Cardiac fibroblast (primary cell): ENCODE data around the gene KIF1A.

ENCODE experiments used
- DNase-seq, 2 donors: peaks; one replicate each; pipeline versions ENCODE4 v3.0.0 to v3.0.0-alpha.2; 2010; ENCODE audit warnings: low read depth in 2 of 2
- H3K4me3 ChIP-seq, 2 donors: replicated peaks in 1 of 2; 1 replicate in 1 of 2; 2 replicates in 1 of 2; pipeline ENCODE4 v1.5.1; 2011; ENCODE audit warnings: low read depth in 2 of 2, low read length in 2 of 2, mild to moderate bottlenecking in 2 of 2, moderate library complexity in 1 of 2
- TF ChIP-seq, protein P1 (sequence below): IDR thresholded peaks from one replicate; pipeline ENCODE4 v1.5.1; 2011; ENCODE audit warnings: low read depth, mild to moderate bottlenecking, low read length, inconsistent platforms

Gene KIF1A

GRCh38 chr2:240822280-240822847, 2.3 kb upstream of the KIF1A start:
- no peak overlapping the region for H3K4me3 ChIP-seq
- TF ChIP-seq, protein P1, sequence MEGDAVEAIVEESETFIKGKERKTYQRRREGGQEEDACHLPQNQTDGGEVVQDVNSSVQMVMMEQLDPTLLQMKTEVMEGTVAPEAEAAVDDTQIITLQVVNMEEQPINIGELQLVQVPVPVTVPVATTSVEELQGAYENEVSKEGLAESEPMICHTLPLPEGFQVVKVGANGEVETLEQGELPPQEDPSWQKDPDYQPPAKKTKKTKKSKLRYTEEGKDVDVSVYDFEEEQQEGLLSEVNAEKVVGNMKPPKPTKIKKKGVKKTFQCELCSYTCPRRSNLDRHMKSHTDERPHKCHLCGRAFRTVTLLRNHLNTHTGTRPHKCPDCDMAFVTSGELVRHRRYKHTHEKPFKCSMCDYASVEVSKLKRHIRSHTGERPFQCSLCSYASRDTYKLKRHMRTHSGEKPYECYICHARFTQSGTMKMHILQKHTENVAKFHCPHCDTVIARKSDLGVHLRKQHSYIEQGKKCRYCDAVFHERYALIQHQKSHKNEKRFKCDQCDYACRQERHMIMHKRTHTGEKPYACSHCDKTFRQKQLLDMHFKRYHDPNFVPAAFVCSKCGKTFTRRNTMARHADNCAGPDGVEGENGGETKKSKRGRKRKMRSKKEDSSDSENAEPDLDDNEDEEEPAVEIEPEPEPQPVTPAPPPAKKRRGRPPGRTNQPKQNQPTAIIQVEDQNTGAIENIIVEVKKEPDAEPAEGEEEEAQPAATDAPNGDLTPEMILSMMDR = no peak
- no peak for DNase-seq

DNA sequence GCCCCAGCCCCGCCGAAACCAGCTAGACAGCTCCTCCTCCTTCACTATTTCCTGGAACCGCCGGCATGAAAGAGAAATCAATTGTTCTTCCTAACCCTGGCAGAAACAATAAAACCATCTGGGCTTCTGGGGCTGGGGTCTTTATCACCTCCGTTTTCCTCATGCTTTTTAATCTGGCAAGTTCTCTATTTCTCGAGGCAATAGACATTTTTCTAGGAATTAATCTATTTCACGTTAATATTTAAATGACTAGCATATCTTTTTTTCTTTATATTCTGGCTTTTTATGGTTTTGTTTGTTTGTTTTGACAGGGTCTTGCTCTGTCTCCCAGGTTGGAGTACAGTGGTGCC, 1.4 kb upstream of the KIF1A start:
- DNase-seq = no peak
- no peak overlapping the region for H3K4me3 ChIP-seq
- TF ChIP-seq, protein P1 = no peak

DNA sequence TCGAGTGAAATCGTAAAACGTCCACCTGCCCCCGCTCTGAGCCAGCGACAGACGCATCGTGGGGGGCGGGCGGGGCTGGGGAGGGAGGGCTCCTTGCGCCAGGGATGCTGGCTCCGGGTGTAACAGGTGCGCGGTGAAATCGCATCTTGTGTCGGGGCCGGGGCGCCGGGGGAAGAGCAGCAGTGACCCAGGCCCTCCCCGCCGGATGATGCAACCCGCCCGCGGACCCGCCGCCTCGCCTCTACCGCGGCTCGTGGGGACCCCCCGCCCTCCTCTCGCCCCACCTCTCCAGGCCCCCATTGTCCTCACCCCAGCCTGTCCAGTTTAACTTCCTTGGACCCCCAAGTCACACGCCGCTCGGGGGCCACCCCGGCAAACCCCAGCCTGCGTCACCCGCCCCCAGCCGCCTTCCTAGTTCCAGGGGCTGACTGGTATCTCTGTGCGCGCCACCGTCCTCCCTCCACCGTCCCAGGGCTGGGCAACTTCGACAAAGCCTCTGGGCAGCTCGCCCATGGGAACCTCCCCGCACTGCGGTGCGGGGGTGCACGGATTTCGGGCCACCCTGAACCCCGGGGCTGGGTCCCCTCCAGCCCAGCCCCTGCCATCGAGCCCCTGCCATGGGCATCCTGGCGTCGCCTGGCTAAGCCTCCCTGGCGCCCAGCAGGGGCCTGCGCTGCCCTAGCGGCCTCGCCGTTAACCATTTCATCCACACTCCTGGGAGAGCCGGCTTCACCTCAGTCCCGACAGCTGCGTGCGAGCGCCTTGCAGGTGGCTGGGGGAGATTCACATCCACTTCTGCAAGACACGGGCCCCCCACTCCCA, 799 bp upstream of the KIF1A start:
- TF ChIP-seq, protein P1 = no peak
- DNase-seq = no peak
- no peak overlapping the region for H3K4me3 ChIP-seq

DNA sequence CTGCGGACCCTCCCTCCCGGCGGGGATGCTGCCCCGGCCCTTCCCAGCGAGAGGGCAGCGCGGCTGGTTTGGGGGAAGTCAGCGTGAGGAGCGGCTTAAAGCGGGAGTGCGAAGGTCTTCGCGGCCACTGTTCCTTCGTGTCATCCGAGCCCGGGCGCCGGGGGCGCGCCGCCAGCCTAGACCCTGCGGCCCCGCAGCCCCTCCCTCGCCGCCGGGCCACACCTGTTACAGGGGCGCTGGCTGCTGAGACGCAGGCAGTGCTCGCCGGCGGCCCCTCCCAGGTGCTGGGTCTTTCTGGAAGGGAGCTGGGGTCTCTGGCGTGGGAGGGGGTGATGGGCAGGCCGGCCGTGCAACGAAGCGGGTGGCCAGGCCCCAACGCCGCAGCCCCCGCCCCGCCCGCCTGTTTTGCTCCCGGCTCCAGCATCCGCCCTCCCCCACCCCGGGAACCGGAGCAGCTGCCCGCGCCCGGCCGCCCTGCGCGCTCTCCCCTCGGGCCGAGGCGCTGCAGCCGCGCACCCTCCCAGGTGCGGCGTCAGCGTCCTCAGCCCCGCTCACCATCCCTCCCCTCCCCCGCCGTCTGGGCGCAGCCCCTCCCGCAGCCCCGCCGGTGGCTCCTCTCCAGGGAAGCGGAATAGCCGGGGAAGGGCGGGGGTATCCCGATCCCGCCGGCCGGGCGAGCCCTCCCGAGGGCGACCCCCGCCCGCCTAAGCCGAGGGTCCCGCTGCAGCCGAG, 727 bp downstream of the KIF1A start:
- DNase-seq = no peak
- H3K4me3 ChIP-seq = no peak overlapping the region
- TF ChIP-seq, protein P1 = no peak

- no peak overlapping the region for H3K4me3 ChIP-seq
- DNase-seq = no peak
Observed at GRCh38 chr2:240818293-240819125, 1.5 kb downstream of the KIF1A start.

More at GRCh38 chr2:240818293-240819125, 1.5 kb downstream of the KIF1A start:
- TF ChIP-seq, protein P1 = no peak
